GM12878 (cell line): ENCODE data around the gene PUSL1.

ENCODE experiments used
- POLR2AphosphoS5 ChIP-seq: IDR thresholded peaks from 2 replicates; pipeline ENCODE4 v1.6.1; 2011; ENCODE audit warnings: mild to moderate bottlenecking, low read length, inconsistent platforms
- RELA ChIP-seq: fragments of 450-650 bp; IDR thresholded peaks from 2 replicates; pipeline ENCODE4 v1.8.0; 2014; ENCODE audit warnings: borderline replicate concordance; ENCODE audit not compliant: partially characterized antibody
- REST ChIP-seq: IDR thresholded peaks from 2 replicates; pipeline ENCODE4 v1.6.1; 2012; ENCODE audit warnings: mild to moderate bottlenecking, low read depth, low read length
- TF ChIP-seq, protein P1 (sequence below), 3 experiments: IDR thresholded peaks in 2 of 3; conservative IDR thresholded peaks in 1 of 3; 2 replicates each; pipeline ENCODE4 v1.5.1; 2011; ENCODE audit warnings: low read depth in 3 of 3, low read length in 3 of 3, mild to moderate bottlenecking in 3 of 3, control low read depth in 2 of 3, moderate library complexity in 2 of 3, inconsistent platforms in 1 of 3, mixed read lengths in 1 of 3; ENCODE audit not compliant: control insufficient read depth in 2 of 3, insufficient read depth in 1 of 3; ENCODE audit errors: extremely low read depth in 1 of 3

DNA sequence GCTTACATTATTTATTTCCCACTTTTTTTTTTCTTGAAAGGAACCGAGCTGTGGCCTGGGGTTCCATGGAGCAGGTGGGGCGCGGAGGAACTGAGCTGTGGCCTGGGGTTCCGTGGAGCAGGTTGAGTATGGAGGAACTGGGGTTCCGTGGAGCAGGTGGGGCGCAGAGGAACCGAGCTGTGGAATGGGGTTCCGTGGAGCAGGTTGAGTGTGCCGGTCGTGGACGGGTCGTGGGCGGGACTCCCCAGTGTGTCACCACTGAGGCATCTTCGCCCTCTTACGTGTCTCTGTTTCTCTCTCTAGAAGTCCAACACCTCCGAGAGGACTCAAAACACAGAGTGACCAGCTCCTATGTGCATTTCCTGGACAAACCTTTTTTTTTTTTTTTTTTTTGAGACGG lies 29.4 kb upstream of the PUSL1 start:
- no peak for TF ChIP-seq POLR2AphosphoS5
- no peak for TF ChIP-seq REST
- no peak for TF ChIP-seq RELA
- TF ChIP-seq, protein P1, sequence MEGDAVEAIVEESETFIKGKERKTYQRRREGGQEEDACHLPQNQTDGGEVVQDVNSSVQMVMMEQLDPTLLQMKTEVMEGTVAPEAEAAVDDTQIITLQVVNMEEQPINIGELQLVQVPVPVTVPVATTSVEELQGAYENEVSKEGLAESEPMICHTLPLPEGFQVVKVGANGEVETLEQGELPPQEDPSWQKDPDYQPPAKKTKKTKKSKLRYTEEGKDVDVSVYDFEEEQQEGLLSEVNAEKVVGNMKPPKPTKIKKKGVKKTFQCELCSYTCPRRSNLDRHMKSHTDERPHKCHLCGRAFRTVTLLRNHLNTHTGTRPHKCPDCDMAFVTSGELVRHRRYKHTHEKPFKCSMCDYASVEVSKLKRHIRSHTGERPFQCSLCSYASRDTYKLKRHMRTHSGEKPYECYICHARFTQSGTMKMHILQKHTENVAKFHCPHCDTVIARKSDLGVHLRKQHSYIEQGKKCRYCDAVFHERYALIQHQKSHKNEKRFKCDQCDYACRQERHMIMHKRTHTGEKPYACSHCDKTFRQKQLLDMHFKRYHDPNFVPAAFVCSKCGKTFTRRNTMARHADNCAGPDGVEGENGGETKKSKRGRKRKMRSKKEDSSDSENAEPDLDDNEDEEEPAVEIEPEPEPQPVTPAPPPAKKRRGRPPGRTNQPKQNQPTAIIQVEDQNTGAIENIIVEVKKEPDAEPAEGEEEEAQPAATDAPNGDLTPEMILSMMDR (IDR thresholded peaks at IDR 0.05 in 2 of 3, conservative IDR thresholded peaks at IDR 0.05 in 1 of 3; ENCODE audit: control insufficient read depth in 2 of 3, extremely low read depth in 1 of 3, insufficient read depth in 1 of 3, low read depth in 3 of 3, low read length in 3 of 3) = no peak
